HG03097 (cell line): ENCODE results near the gene RASSF7.

Experiments
- ATAC-seq: cut with Tn5 transposase; IDR thresholded peaks from one replicate; pipeline ENCODE4 v1.9.1; 2021; ENCODE audit not compliant: unreplicated experiment, low FRiP score

Gene RASSF7

GRCh38 chr11:551131-551530 is 9.6 kb upstream of the RASSF7 start:
- no peak for ATAC-seq

GRCh38 chr11:551596-551995 is 9.2 kb upstream of the RASSF7 start:
- ATAC-seq, result no peak

- ATAC-seq, result no peak
These were observed 7.4 kb upstream of the RASSF7 start for GRCh38 chr11:553083-553987.

- no peak for ATAC-seq
These were observed 6.8 kb upstream of the RASSF7 start for GRCh38 chr11:553988-554340.

- ATAC-seq, result no peak
These were observed 6.1 kb upstream of the RASSF7 start for GRCh38 chr11:554428-555226.

GRCh38 chr11:555227-555779 is 5.5 kb upstream of the RASSF7 start:
- ATAC-seq, result no peak

- no peak for ATAC-seq
These were observed 4.7 kb upstream of the RASSF7 start for GRCh38 chr11:555780-556661.

GRCh38 chr11:556662-557256 is 4.0 kb upstream of the RASSF7 start:
- no peak for ATAC-seq

GRCh38 chr11:557328-558132 is 3.2 kb upstream of the RASSF7 start:
- ATAC-seq, result no peak

GRCh38 chr11:558503-558902 is 2.3 kb upstream of the RASSF7 start:
- ATAC-seq, result no peak

- no peak for ATAC-seq
These were observed 1.6 kb upstream of the RASSF7 start for GRCh38 chr11:559020-559620.

- no peak for ATAC-seq
These were observed 962 bp upstream of the RASSF7 start for GRCh38 chr11:559712-560304.

GRCh38 chr11:561148-562003 is 606 bp downstream of the RASSF7 start:
- peak; percentile 15 for ATAC-seq

GRCh38 chr11:562046-562645 is 1.4 kb downstream of the RASSF7 start:
- no peak for ATAC-seq

GRCh38 chr11:563066-563811 is 2.5 kb downstream of the RASSF7 start:
- ATAC-seq, result no peak

GRCh38 chr11:563812-564578 is 3.2 kb downstream of the RASSF7 start:
- ATAC-seq, result no peak
